NCI-H1694 (cell line): Measurements from ENCODE around the gene PCBP3.
"Not testable (repeated sequence)": the region's sequence is repeated elsewhere in the genome, so short reads cannot be mapped to it uniquely, and the experiment has no call there.

Experiments
- DNase-seq: peaks from one replicate; lab custom pipeline; 2025; lab: John Stamatoyannopoulos, UW

Gene PCBP3

GRCh38 chr21:45808663-45809062 is 165.1 kb downstream of the PCBP3 start:
- not testable (repeated sequence) for DNase-seq

- DNase-seq = no peak
Measured at GRCh38 chr21:45809421-45809820, 165.9 kb downstream of the PCBP3 start.

GRCh38 chr21:45811136-45811535 is 167.6 kb downstream of the PCBP3 start:
- no peak for DNase-seq

- DNase-seq = not testable (repeated sequence)
Measured at GRCh38 chr21:45814210-45814940, 170.8 kb downstream of the PCBP3 start.

- DNase-seq = not testable (repeated sequence)
Measured at GRCh38 chr21:45815781-45816180, 172.3 kb downstream of the PCBP3 start.

GRCh38 chr21:45816794-45817193 is 173.3 kb downstream of the PCBP3 start:
- DNase-seq = no peak

- DNase-seq = no peak
Measured at GRCh38 chr21:45817345-45817744, 173.8 kb downstream of the PCBP3 start.

GRCh38 chr21:45818276-45818903 is 174.9 kb downstream of the PCBP3 start:
- no peak for DNase-seq

GRCh38 chr21:45818904-45819285 is 175.4 kb downstream of the PCBP3 start:
- DNase-seq = no peak

- no peak for DNase-seq
Measured at GRCh38 chr21:45819478-45820170, 176.1 kb downstream of the PCBP3 start.

- peak; percentile 49 for DNase-seq
Measured at GRCh38 chr21:45820171-45821091, 176.9 kb downstream of the PCBP3 start.

- no peak for DNase-seq
Measured at GRCh38 chr21:45821315-45821962, 177.9 kb downstream of the PCBP3 start.

GRCh38 chr21:45821998-45822397 is 178.5 kb downstream of the PCBP3 start:
- no peak for DNase-seq

- no peak for DNase-seq
Measured at GRCh38 chr21:45822429-45823099, 179.0 kb downstream of the PCBP3 start.

GRCh38 chr21:45823100-45823681 is 179.7 kb downstream of the PCBP3 start:
- no peak for DNase-seq

- DNase-seq = no peak
Measured at GRCh38 chr21:45824546-45825215, 181.2 kb downstream of the PCBP3 start.

GRCh38 chr21:45825219-45825618 is 181.7 kb downstream of the PCBP3 start:
- DNase-seq = no peak

- no peak for DNase-seq
Measured at GRCh38 chr21:45826676-45827301, 183.3 kb downstream of the PCBP3 start.

- no peak for DNase-seq
Measured at GRCh38 chr21:45827302-45827692, 183.8 kb downstream of the PCBP3 start.
